ENCODE results near the gene EFCAB9. TPM values are rescaled to one million over a fixed set of nuclear protein-coding genes. Genes with fewer than 3 reads are reported as not detected.

Gene EFCAB9
- not detected in 2 replicates for total RNA-seq (2016; rRNA removed; fragmentation: Illumina TruSeq; extraction: Trizol)
- total RNA-seq (2016; cell fraction: cytosol; rRNA removed; fragmentation: Illumina TruSeq; extraction: Trizol; ENCODE audit: low read depth), result not detected in 2 replicates
- total RNA-seq (2016; cell fraction: insoluble cytoplasmic fraction; rRNA removed; fragmentation: Illumina TruSeq; extraction: Trizol), result not detected in 2 replicates
- total RNA-seq (2016; cell fraction: membrane; rRNA removed; fragmentation: Illumina TruSeq; extraction: Trizol), result not detected in 2 replicates
- total RNA-seq (2016; cell fraction: nucleus; rRNA removed; fragmentation: Illumina TruSeq; extraction: Trizol), result not detected in 2 replicates
- not detected in 2 replicates for polyA plus RNA-seq (2011; rRNA removed)
- polyA plus RNA-seq (2011; cell fraction: cytosol; rRNA removed), result not detected in 2 replicates
- polyA plus RNA-seq (2011; cell fraction: nucleus; rRNA removed), result not detected in 2 replicates
- polyA plus RNA-seq (2012), result not detected in 2 replicates
- not detected in 2 replicates for polyA plus RNA-seq (2016; cell fraction: cytosol; fragmentation: Illumina TruSeq; extraction: Trizol; ENCODE audit: low read depth)
- not detected in 2 replicates for polyA plus RNA-seq (2016; cell fraction: insoluble cytoplasmic fraction; fragmentation: Illumina TruSeq; extraction: Trizol; ENCODE audit: low read depth)
- polyA plus RNA-seq (2016; cell fraction: membrane; fragmentation: Illumina TruSeq; extraction: Trizol; ENCODE audit: low read depth), result not detected in 2 replicates
- not detected in 2 replicates for polyA plus RNA-seq (2016; cell fraction: nucleus; fragmentation: Illumina TruSeq; extraction: Trizol; ENCODE audit: insufficient read depth, low read depth)
- not detected in 2 replicates for polyA minus RNA-seq (2011; rRNA and poly(A)+ RNA removed; ENCODE audit: low replicate concordance)
- not detected in 2 replicates for polyA minus RNA-seq (2011; cell fraction: cytosol; rRNA and poly(A)+ RNA removed)
- polyA minus RNA-seq (2011; cell fraction: nucleus; rRNA and poly(A)+ RNA removed), result not detected in 2 replicates
- percentile 5 among the genes with signal in this experiment for Bru-seq, nascent RNA
- BruChase-seq, experiment 1, labeled RNA remaining after a 6-hour chase, result percentile 14 among the genes with signal in this experiment
- percentile 13 among the genes with signal in this experiment for BruChase-seq, experiment 2, labeled RNA remaining after a 2-hour chase
- long read RNA-seq, experiment 1, result 0 reads
- long read RNA-seq, experiment 2, result 0 reads

DNA sequence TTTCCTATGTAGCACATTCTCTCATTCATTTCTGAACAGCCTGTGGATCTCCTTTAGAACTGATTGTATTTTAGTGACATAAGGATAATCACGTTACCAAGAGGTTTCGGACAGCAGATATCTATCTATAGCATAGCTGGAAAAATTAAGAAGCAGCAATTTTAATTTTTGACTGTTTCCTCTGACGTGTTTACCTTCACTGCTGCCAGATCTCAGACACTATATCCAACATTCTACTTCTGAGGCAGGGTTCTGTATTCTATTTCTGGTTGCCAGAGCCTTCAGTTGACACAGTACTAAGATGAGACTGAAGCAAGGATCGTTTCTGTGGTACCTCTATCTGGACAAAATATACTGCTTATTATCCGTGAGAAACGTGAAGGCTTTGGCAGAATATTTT lies at the start of gene EFCAB9:
TSS of gene EFCAB9 (plus strand) at position 301 of the 400 bp plus-strand sequence. CDS start at position 302, 1 bp downstream.
- POLR2A ChIA-PET, result no interaction called here

More for the DNA sequence above, at the start of gene EFCAB9:
- TF ChIP-seq SOX13 (IDR thresholded peaks at IDR 0.05) (no peak), SOX13 (CRISPR knock-in tag; conservative IDR thresholded peaks at IDR 0.05 in 1 of 2, IDR thresholded peaks at IDR 0.05 in 1 of 2) (no peak), ZNF562 (CRISPR knock-in tag; IDR thresholded peaks at IDR 0.05; ENCODE audit: borderline replicate concordance) (no peak), ZNF572 (CRISPR knock-in tag; IDR thresholded peaks at IDR 0.05) (no peak), ZNF367 (CRISPR knock-in tag; IDR thresholded peaks at IDR 0.05; ENCODE audit: borderline replicate concordance) (no peak), SCMH1 (CRISPR knock-in tag; IDR thresholded peaks at IDR 0.05; ENCODE audit: borderline replicate concordance) (no peak), ZNF432 (CRISPR knock-in tag; IDR thresholded peaks at IDR 0.05; ENCODE audit: borderline replicate concordance) (no peak), ZNF180 (CRISPR knock-in tag; IDR thresholded peaks at IDR 0.05; ENCODE audit: borderline replicate concordance, low read depth) (no peak), PHB2 (IDR thresholded peaks at IDR 0.05; ENCODE audit: partially characterized antibody) (no peak), FOXJ3 (CRISPR knock-in tag; IDR thresholded peaks at IDR 0.05; ENCODE audit: borderline replicate concordance) (no peak), ZNF878 (CRISPR knock-in tag; IDR thresholded peaks at IDR 0.05) (no peak), ZNF431 (CRISPR knock-in tag; IDR thresholded peaks at IDR 0.05; ENCODE audit: borderline replicate concordance, low read depth) (no peak), BORCS8-MEF2B (CRISPR knock-in tag; IDR thresholded peaks at IDR 0.05) (no peak)
- TF ChIP-seq, protein P1, sequence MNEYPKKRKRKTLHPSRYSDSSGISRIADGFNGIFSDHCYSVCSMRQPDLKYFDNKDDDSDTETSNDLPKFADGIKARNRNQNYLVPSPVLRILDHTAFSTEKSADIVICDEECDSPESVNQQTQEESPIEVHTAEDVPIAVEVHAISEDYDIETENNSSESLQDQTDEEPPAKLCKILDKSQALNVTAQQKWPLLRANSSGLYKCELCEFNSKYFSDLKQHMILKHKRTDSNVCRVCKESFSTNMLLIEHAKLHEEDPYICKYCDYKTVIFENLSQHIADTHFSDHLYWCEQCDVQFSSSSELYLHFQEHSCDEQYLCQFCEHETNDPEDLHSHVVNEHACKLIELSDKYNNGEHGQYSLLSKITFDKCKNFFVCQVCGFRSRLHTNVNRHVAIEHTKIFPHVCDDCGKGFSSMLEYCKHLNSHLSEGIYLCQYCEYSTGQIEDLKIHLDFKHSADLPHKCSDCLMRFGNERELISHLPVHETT (CRISPR knock-in tag; conservative IDR thresholded peaks at IDR 0.05), result no peak
- TF ChIP-seq, protein P2, sequence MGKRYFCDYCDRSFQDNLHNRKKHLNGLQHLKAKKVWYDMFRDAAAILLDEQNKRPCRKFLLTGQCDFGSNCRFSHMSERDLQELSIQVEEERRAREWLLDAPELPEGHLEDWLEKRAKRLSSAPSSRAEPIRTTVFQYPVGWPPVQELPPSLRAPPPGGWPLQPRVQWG (CRISPR knock-in tag; IDR thresholded peaks at IDR 0.05; ENCODE audit: borderline replicate concordance, low read depth), result no peak
- TF ChIP-seq, protein P3, sequence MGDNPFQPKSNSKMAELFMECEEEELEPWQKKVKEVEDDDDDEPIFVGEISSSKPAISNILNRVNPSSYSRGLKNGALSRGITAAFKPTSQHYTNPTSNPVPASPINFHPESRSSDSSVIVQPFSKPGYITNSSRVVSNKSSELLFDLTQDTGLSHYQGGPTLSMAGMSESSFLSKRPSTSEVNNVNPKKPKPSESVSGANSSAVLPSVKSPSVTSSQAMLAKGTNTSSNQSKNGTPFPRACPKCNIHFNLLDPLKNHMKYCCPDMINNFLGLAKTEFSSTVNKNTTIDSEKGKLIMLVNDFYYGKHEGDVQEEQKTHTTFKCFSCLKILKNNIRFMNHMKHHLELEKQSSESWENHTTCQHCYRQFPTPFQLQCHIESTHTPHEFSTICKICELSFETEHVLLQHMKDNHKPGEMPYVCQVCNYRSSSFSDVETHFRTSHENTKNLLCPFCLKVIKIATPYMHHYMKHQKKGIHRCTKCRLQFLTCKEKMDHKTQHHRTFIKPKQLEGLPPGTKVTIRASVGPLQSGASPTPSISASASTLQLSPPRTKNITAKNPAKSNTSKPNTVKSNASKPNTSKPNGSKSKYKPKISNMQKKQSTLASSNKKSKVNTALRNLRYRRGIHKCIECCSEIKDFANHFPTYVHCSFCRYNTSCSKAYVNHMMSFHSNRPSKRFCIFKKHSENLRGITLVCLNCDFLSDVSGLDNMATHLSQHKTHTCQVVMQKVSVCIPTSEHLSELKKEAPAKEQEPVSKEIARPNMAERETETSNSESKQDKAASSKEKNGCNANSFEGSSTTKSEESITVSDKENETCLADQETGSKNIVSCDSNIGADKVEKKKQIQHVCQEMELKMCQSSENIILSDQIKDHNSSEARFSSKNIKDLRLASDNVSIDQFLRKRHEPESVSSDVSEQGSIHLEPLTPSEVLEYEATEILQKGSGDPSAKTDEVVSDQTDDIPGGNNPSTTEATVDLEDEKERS (CRISPR knock-in tag; IDR thresholded peaks at IDR 0.05), result no peak
- H3K36me3 ChIP-seq (replicated peaks in 1 of 2; ENCODE audit: control insufficient read depth in 1 of 2, insufficient read depth in 2 of 2, low read length in 2 of 2), result no peaks in the 10 kb centered on the region
- H2AFZ ChIP-seq (ENCODE audit: low read length), result peak within 1 kb of the TSS; percentile 70
- no peak for DNase-seq (ENCODE audit: low spot score)
- intact Hi-C loops (cut with micrococcal nuclease; ENCODE audit: unreplicated experiment), result no loop called here
- 37% methylated on average over 6 of the region's 6 CpGs for WGBS (ENCODE audit: low lambda C conversion rate)
- no peaks in the 10 kb centered on the region for H3K27me3 ChIP-seq (ENCODE audit: control insufficient read depth in 1 of 2, insufficient read depth in 2 of 2, low read length in 2 of 2)
- no peaks in the 10 kb centered on the region for H4K20me1 ChIP-seq (ENCODE audit: insufficient read depth, low read length)
- H3K4me3 ChIP-seq (replicated peaks in 1 of 3; ENCODE audit: insufficient read depth in 1 of 3, low read depth in 2 of 3, low read length in 3 of 3), result peak within 1 kb of the TSS; percentile 11 to 47 (median 46); a peak in 4 of 6 replicates
- peak within 1 kb of the TSS; percentile 41 for H3K4me2 ChIP-seq (ENCODE audit: low read depth, low read length)
- CTCF ChIA-PET (ENCODE audit: low intra/inter-chr PET ratio, low total read pairs), result no interaction called here
- no peaks in the 10 kb centered on the region for H3K79me2 ChIP-seq (ENCODE audit: insufficient read depth, low read length)
- no peak within 1 kb of the TSS for H3K27ac ChIP-seq (ENCODE audit: extremely low read length, insufficient read depth, low read length)
- FAIRE-seq, result no peak
- H3K9ac ChIP-seq (ENCODE audit: insufficient read depth, low read depth, low read length), result 0 out of 2 replicates have a peak within 1 kb of the TSS, but pooled peaks have one; percentile 10
- H3K4me1 ChIP-seq (ENCODE audit: insufficient read depth, low read length), result peaks cover 21% of the 10 kb centered on the region
- H3K9me3 ChIP-seq (ENCODE audit: low read length), result no peaks in the 10 kb centered on the region
- no TSS peak for BruUV-seq (replicated peaks)
- in situ Hi-C loops (cut with HindIII; ENCODE audit: extremely low pct_ligation_motif_present, low pct_unique_long_range_greater_than_20kb), result no loop called here
- ATAC-seq, result no peak
